NCI-H748 (cell line): ENCODE data around the gene NRP1.
"Not testable (repeated sequence)": the region's sequence is repeated elsewhere in the genome, so short reads cannot be mapped to it uniquely, and the experiment has no call there.

Experiments
- DNase-seq: peaks from one replicate; lab custom pipeline; 2025; ENCODE audit not compliant: unreplicated experiment; lab: John Stamatoyannopoulos, UW

The NRP1 gene

DNA sequence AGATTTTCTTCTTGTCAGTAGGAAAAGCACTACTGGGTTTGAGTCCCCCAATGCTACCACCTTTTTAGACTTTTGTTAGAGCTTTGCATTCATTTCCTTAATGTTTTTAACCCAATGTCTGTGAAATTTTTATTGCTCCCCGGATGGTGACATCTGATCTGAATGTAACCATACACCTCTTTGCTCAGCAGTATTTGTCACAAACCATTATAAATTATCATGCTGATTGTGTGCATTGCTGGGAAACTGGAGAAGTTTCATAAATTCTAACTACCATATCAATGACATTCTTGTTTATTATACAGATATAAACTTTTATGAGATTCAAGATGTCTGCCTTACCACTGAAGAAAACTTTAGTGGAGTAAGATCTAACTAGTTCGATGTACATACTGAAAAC, 8.5 kb downstream of the NRP1 start:
- DNase-seq: peak; percentile 12

DNA sequence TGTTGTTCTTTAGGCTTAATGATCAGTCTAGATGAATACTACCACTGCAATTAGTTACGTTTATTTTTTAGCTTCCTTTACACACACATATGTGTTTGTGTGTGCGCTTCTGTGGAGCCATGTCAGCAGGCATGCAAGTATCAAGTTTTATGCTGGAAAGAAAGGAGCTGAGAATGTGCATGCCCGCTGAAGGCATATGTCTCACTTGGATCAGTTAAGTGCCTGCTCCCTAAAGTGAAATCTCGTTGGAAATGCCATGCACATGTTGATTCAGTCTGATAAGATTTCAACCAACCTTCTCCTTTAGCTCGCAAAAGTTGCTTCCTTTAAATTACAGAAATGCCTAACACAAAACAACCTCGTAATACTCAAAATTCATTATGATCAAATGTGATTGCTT, 10.7 kb downstream of the NRP1 start:
- DNase-seq: no peak

- DNase-seq: no peak
These were observed 13.0 kb downstream of the NRP1 start for GRCh38 chr10:33321516-33321915.

DNA sequence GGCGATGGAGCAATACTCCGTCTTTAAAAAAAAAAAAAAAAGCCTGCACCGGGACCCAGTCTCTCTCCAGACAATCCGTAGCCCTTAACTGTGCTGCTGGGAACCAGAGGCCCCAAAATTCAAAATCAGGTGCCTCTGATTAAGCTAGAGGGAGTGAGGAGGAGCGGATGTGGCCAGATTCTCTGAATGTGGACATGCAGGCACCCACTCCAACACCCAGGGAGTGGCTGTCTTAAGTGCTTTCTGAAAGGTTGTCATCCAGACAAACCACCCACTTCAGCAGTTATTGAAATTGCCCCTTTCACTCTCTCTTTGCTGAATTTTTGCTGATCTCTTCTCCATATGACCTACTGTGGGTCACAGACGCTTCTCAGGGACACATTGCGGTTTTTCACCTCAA, 14.2 kb downstream of the NRP1 start:
- no peak for DNase-seq

DNA sequence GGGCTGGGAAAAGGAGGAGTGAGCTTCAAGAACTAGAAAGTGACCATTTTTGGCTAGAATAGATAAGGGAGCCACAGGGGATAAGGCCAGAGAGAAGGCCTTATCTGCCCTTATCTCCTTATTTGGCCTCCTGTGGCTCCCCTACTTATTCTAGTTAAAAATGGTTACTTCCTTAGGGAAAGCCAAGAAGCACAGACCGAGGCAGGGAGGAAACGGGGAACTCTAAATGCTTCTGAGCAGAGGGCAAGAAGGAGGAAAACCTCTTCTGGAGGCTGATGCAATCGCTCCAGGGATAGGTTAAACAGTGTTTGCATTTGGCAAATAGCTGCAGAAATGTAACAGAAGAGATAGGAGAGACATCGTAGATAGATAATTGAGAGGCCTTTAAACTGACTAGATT, 18.6 kb downstream of the NRP1 start:
- no peak for DNase-seq

GRCh38 chr10:33314811-33315561, 19.5 kb downstream of the NRP1 start:
- DNase-seq: peak; percentile 64

- no peak for DNase-seq
These were observed 22.8 kb downstream of the NRP1 start for GRCh38 chr10:33311640-33312039.

GRCh38 chr10:33310853-33311252, 23.6 kb downstream of the NRP1 start:
- no peak for DNase-seq

DNA sequence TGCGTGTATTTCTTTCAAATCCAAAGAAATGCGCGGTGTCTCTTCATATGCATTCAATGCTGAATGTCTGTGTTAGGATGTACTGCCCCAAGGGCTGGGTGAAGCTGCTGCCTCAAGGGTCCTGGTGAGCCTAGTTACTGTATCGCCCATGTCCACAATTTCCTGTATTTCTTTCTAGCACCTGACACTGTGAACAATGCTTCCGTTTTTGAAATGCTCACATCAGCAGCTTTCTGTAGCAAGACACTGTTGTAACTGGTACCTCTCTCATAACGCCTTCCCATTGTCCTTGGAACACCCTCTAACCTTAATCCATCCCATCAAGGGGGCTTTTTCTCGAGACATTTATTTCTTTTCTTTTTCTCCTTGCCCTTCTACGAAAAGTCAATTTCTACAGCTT, 25.1 kb downstream of the NRP1 start:
- no peak for DNase-seq

- no peak for DNase-seq
These were observed 26.6 kb downstream of the NRP1 start for GRCh38 chr10:33307835-33308234.

DNA sequence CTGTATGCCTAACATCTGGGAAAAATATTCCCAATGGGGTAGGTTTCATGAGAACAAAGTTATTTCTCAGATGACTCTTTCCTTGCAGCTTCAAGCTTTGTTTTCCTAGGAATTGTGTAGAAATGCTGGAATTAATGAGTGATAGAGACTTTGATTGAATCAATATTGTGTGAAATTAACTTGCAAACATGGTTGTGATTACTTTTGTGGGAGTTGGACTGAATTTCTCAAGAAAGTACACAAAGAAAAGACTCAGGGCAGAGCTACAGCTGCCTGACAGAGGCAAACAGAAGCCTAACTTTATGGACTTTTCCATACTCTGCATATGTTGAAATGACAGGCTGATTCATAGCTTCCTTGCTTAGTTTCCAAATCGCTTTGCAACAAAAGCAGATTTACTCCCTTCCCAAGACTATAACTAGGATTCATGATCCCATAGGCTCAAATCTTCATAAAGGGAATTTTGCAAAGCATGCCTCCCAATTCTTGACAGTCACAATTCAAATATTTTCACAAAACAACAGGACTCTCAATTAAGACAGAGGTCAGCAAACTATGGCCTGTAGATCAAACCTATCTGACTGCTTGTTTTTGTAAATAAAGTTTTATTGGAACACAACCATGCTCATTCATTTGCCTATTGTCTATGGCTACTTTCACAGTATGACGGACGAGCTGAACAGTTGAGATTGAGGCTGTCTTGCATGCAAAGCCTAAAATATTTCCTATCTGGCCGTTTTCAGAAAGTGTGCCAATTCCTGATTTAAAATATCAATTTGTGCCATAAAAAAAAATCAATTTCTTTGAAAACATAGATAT, 27.6 kb downstream of the NRP1 start:
- no peak for DNase-seq

- DNase-seq: peak; percentile 33
These were observed 28.3 kb downstream of the NRP1 start for GRCh38 chr10:33306126-33306525.

- DNase-seq: no peak
These were observed 29.8 kb downstream of the NRP1 start for GRCh38 chr10:33304423-33305225.

DNA sequence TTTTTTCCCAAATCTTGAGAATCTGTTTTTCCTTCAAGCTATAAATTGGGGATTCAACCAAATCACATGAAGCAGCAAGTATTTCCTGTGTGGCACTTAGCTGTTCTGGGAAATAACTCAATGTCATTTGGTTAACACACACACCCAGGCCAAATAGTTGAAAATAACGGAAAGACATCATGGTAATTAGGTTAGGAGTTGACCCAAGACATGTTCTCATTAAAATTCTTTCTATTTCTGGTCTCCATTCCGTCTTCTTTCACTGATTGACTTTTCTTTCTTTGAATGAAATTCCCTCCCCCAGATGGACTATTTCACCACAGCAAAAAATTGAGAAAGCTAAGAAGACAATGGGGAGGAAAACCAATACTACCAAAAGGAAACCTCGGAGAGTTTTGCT, 30.5 kb downstream of the NRP1 start:
- no peak for DNase-seq

- no peak for DNase-seq
These were observed 32.1 kb downstream of the NRP1 start for GRCh38 chr10:33302208-33302829.

GRCh38 chr10:33301097-33301789, 33.2 kb downstream of the NRP1 start:
- DNase-seq: no peak

- not testable (repeated sequence) for DNase-seq
These were observed 33.9 kb downstream of the NRP1 start for GRCh38 chr10:33300544-33300943.

DNA sequence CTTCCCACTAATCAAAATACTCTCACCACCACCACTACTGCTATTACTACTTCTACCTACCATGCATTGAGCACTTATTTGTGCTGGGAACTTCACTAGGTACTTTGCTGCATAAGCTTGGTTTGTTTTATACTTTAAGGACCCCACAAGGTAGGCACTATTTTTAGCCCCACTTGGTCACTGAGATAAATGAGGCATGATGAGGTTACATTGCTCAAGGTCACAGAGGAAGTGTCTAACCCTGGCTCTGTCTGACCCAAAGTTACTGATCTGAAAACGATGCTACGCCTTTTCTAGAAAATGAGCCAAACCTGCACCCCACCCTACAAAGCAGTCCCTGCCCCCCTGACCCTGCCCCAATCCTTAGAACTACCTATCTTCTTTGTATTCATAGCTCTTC, 35.6 kb downstream of the NRP1 start:
- no peak for DNase-seq

- DNase-seq: no peak
These were observed 36.4 kb downstream of the NRP1 start for GRCh38 chr10:33298110-33298509.

DNA sequence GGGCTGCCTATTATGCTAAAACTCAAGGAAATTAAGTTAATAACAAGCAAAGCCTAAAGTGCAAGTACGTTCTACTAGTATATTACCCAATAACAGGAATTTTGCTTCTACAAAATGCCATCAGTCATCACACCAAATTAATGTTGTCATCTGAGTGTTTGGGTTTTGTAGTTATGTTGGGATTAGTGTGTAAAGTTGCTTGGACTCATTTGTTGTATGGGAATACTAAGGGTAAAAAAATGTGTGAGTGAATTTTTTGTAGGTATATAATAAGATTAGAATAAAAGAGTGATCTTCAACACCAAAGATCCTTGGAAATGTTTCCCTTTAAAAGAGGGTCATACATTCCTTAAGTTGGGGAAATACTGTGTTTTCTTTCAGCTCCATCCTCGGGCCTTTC, 38.6 kb downstream of the NRP1 start:
- no peak for DNase-seq
